DOHH2 (cell line): ENCODE results near the gene TOR4A.
A peak's percentile ranks its signal among the peaks of the same experiment; 100 is the strongest.
"Not testable (repeated sequence)": the region's sequence is repeated elsewhere in the genome, so short reads cannot be mapped to it uniquely, and the experiment has no call there.

ENCODE experiments used
- H3F3A ChIP-seq: fragments of 200-600 bp; sonication (generic), shearing (Covaris generic); 2 replicates; pipeline ENCODE4 v1.6.0; 2016; ENCODE audit warnings: antibody characterized with exemption, mild to moderate bottlenecking; ENCODE audit not compliant: control insufficient read depth, insufficient read depth
- H3K27ac ChIP-seq: fragments of 200-600 bp; sonication (generic); 2 replicates; pipeline ENCODE4 v1.5.1; 2014; ENCODE audit warnings: low read depth, mild to moderate bottlenecking, low read length, moderate library complexity
- H3K27me3 ChIP-seq: fragments of 200-600 bp; sonication (generic); 2 replicates; pipeline ENCODE4 v1.6.1; 2014; ENCODE audit warnings: mild to moderate bottlenecking, low read length, mixed read lengths; ENCODE audit not compliant: control insufficient read depth
- H3K36me3 ChIP-seq: fragments of 200-600 bp; sonication (generic); 2 replicates; pipeline ENCODE4 v1.6.1; 2014; ENCODE audit warnings: mild to moderate bottlenecking, low read length, moderate library complexity, mixed read lengths; ENCODE audit not compliant: control insufficient read depth
- H3K4me1 ChIP-seq: fragments of 200-600 bp; sonication (generic); 2 replicates; pipeline ENCODE4 v1.6.1; 2014; ENCODE audit warnings: mild to moderate bottlenecking, low read length, mixed read lengths; ENCODE audit not compliant: control insufficient read depth
- H3K4me2 ChIP-seq: fragments of 200-600 bp; sonication (generic); 2 replicates; pipeline ENCODE4 v1.6.0; 2014; ENCODE audit warnings: mild to moderate bottlenecking, low read length, moderate library complexity
- H3K4me3 ChIP-seq: fragments of 200-600 bp; sonication (generic); 2 replicates; pipeline ENCODE4 v1.5.1; 2014; ENCODE audit warnings: mild to moderate bottlenecking, low read length, mixed read lengths
- H3K79me2 ChIP-seq: fragments of 200-600 bp; sonication (generic); 2 replicates; pipeline ENCODE4 v1.6.1; 2014; ENCODE audit warnings: mild to moderate bottlenecking, low read length, mixed read lengths; ENCODE audit not compliant: control insufficient read depth
- H3K9me2 ChIP-seq: fragments of 200-600 bp; sonication (generic); replicated peaks from 2 replicates; pipeline ENCODE4 v1.6.1; 2014; ENCODE audit warnings: mild to moderate bottlenecking, low read length, mixed read lengths; ENCODE audit not compliant: control insufficient read depth
- H3K9me3 ChIP-seq: fragments of 200-600 bp; sonication (generic); 2 replicates; pipeline ENCODE4 v1.6.1; 2014; ENCODE audit warnings: antibody characterized with exemption, low read length, mixed read lengths; ENCODE audit not compliant: control insufficient read depth, insufficient read depth
- H4K20me1 ChIP-seq: fragments of 200-600 bp; sonication (generic); 2 replicates; pipeline ENCODE4 v1.6.0; 2014; ENCODE audit warnings: low read depth, mild to moderate bottlenecking, antibody characterized with exemption, low read length, moderate library complexity; ENCODE audit not compliant: control insufficient read depth, insufficient read depth
- EZH2phosphoT487 ChIP-seq: fragments of 200-600 bp; sonication (generic); IDR thresholded peaks from 2 replicates; pipeline ENCODE4 v1.6.1; 2017; ENCODE audit warnings: borderline replicate concordance, mild to moderate bottlenecking, antibody characterized with exemption, low read length, moderate library complexity, mixed read lengths
- TF ChIP-seq, protein P1 (sequence below): fragments of 200-600 bp; sonication (generic); IDR thresholded peaks from one replicate; pipeline ENCODE4 v1.5.1; 2014; ENCODE audit warnings: antibody characterized with exemption, mild to moderate bottlenecking, low read depth, low read length; ENCODE audit not compliant: poor library complexity, severe bottlenecking

The TOR4A gene

GRCh38 chr9:137241490-137242268, 35.8 kb upstream of the TOR4A start:
- Histone ChIP-seq H3K36me3 (peaks cover 29% of the 10 kb centered on the region), H3F3A (peaks cover 9% of the 10 kb centered on the region)

DNA sequence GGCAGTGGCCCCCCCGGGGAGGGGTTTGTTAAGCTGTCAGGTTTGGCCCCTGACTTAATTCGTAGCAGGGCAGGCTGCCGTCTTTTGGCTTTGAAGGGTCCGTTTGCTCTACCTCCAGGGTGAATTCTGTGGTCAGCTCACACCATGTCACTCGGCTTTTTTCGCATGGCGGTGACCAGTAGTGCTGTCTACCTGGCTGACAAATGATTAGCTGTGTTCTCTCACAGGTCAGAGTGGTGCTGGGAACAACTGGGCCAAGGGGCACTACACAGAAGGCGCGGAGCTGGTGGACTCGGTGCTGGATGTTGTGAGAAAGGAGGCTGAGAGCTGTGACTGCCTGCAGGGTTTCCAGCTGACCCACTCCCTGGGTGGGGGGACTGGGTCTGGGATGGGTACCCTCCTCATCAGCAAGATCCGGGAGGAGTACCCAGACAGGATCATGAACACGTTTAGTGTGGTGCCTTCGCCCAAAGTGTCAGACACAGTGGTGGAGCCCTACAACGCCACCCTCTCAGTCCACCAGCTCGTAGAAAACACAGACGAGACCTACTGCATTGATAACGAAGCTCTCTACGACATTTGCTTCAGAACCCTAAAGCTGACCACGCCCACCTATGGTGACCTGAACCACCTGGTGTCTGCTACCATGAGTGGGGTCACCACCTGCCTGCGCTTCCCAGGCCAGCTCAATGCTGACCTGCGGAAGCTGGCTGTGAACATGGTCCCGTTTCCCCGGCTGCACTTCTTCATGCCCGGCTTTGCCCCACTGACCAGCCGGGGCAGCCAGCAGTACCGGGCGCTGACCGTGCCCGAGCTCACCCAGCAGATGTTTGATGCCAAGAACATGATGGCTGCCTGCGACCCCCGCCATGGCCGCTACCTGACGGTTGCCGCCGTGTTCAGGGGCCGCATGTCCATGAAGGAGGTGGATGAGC, 35.0 kb upstream of the TOR4A start:
- Histone ChIP-seq H3K27me3 (no peaks in the 10 kb centered on the region), H3K9me3 (no peaks in the 10 kb centered on the region), H3K4me2 (peak overlapping the region; percentile 82), H3K27ac (no peak overlapping the region), H3F3A (peaks cover 9% of the 10 kb centered on the region), H3K79me2 (peaks cover 45% of the 10 kb centered on the region), H3K36me3 (peaks cover 29% of the 10 kb centered on the region), H3K4me3 (peak overlapping the region; percentile 84), H3K4me1 (peaks cover 53% of the 10 kb centered on the region), H3K9me2 (no peaks in the 10 kb centered on the region), H4K20me1 (peaks cover 21% of the 10 kb centered on the region)
- TF ChIP-seq, protein P1, sequence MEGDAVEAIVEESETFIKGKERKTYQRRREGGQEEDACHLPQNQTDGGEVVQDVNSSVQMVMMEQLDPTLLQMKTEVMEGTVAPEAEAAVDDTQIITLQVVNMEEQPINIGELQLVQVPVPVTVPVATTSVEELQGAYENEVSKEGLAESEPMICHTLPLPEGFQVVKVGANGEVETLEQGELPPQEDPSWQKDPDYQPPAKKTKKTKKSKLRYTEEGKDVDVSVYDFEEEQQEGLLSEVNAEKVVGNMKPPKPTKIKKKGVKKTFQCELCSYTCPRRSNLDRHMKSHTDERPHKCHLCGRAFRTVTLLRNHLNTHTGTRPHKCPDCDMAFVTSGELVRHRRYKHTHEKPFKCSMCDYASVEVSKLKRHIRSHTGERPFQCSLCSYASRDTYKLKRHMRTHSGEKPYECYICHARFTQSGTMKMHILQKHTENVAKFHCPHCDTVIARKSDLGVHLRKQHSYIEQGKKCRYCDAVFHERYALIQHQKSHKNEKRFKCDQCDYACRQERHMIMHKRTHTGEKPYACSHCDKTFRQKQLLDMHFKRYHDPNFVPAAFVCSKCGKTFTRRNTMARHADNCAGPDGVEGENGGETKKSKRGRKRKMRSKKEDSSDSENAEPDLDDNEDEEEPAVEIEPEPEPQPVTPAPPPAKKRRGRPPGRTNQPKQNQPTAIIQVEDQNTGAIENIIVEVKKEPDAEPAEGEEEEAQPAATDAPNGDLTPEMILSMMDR = no peak
- no peak for TF ChIP-seq EZH2phosphoT487

More at GRCh38 chr9:137241490-137242268, 35.8 kb upstream of the TOR4A start:
- peaks cover 60% of the 10 kb centered on the region for H3K4me1 ChIP-seq
- no peaks in the 10 kb centered on the region for H3K27me3 ChIP-seq
- peaks cover 52% of the 10 kb centered on the region for H3K79me2 ChIP-seq
- TF ChIP-seq, protein P1 = no peak
- TF ChIP-seq EZH2phosphoT487 = no peak
- no peaks in the 10 kb centered on the region for H3K9me2 ChIP-seq
- peaks cover 21% of the 10 kb centered on the region for H4K20me1 ChIP-seq
- no peaks in the 10 kb centered on the region for H3K9me3 ChIP-seq
- peak overlapping the region; percentile 84 for H3K4me3 ChIP-seq
- peak overlapping the region; percentile 40 for H3K27ac ChIP-seq
- peak overlapping the region; percentile 82 for H3K4me2 ChIP-seq

GRCh38 chr9:137243266-137243625, 34.3 kb upstream of the TOR4A start:
- peak overlapping the region; percentile 82 for H3K4me2 ChIP-seq
- H3K79me2 ChIP-seq = peaks cover 38% of the 10 kb centered on the region
- not testable (repeated sequence) for H3F3A ChIP-seq, H3K9me3 ChIP-seq, H3K27ac ChIP-seq, H3K9me2 ChIP-seq, H3K27me3 ChIP-seq
- H3K4me3 ChIP-seq = peak overlapping the region; percentile 84
- peaks cover 21% of the 10 kb centered on the region for H4K20me1 ChIP-seq
- peaks cover 29% of the 10 kb centered on the region for H3K36me3 ChIP-seq
- H3K4me1 ChIP-seq = peaks cover 46% of the 10 kb centered on the region
